HFF-Myc (cell line): Measurements from ENCODE around the gene AMDHD2.

ENCODE experiments used
- DNase-seq: peaks from one replicate; pipeline ENCODE4 v3.0.0-alpha.2; 2011; ENCODE audit warnings: low read depth; ENCODE audit errors: extremely low read depth
- H3K4me3 ChIP-seq: replicated peaks from 2 replicates; pipeline ENCODE4 v1.5.1; 2011; ENCODE audit warnings: low read depth, mild to moderate bottlenecking, control low read depth, low read length
- CTCF ChIP-seq: IDR thresholded peaks from 2 replicates; pipeline ENCODE4 v1.5.1; 2012; ENCODE audit warnings: mild to moderate bottlenecking, low read depth, low read length, control low read depth; ENCODE audit errors: missing control alignments

Gene AMDHD2

GRCh38 chr16:2473446-2473926 is 46.7 kb upstream of the AMDHD2 start:
- peak overlapping the region; percentile 36 for H3K4me3 ChIP-seq
- TF ChIP-seq CTCF = no peak
- DNase-seq = no peak

DNA sequence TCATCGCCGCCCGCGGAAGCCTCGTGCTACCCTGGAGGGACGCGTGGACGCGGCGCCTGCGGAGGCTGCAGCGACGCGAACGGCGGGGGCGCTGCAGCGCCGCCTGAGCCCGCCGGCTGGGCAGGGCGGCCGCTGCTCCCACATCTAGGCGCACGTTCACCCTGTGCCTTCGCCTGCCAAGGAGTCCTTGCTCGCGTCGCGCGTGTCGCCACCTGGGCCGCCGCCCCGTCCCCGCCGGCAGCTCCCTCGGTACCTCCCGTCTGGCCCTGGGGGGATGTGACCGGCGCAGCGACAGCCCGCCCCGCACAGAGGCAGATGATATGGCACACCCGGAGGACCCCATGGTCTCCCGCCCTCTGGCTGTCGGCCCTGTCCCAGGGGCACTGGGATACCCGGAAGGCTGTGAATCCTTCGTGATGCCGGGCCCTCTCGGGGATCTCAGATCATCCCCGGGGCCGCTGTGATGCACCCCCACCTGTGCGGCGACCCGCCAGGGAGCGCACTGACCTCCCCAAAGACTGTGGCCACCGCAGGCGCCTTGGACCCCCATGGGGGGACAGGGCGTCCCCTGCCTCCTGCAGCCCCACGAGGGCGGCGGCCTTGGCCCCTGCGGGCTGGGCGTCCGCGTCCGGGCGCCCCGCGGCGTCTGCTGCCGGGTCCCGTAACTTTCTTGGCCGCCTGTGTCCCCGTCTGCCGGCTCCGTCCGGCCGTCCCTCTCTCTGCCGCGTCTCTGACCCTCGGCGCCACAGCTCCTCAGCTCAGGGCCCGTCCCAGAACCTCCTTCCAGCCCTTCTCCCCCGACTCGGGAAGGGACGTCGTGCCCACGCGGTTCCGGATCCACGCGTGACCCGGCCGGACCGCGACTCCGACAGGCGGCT is 45.9 kb upstream of the AMDHD2 start:
- peak overlapping the region; percentile 85 for H3K4me3 ChIP-seq
- DNase-seq = no peak
- TF ChIP-seq CTCF = no peak

DNA sequence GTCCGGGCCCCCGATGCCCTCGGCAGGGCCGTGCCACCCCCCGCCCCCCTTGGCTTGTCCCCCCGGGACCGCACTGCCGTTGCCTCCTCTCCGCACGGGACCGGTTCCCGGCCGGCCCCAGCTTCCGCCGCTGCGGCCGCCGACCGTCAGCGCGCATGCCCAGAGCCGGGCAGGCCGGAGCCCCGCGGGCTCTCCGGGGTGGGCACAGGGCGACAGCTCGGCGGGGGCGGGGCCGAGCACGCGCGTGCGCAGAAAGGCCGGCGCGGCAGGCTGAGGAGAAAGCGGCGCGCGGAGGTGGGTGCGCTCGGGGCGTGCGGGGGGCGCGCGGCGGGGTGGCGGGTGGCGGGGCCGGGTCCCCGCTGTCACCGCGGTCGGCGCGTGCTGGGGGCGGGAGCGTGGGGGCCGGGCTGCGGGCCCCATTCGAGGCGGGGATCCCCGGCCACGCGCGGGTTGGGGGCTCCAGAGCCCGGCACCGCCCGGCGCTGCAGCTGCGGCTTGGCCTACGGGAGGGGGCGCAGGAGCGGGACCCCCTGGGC is 45.2 kb upstream of the AMDHD2 start, which contains the start of gene TBC1D24:
Gene TBC1D24 (plus strand): TSS at position 251 of the 536 bp plus-strand sequence. CDS start 21,022 bp downstream, outside the sequence.
- no peak for TF ChIP-seq CTCF
- peak within 1 kb of the TSS; percentile 85 for H3K4me3 ChIP-seq
- DNase-seq = no peak

GRCh38 chr16:2475413-2476344 is 44.5 kb upstream of the AMDHD2 start:
- TF ChIP-seq CTCF = no peak
- DNase-seq = no peak
- H3K4me3 ChIP-seq = peak overlapping the region; percentile 85

- peak overlapping the region; percentile 85 for H3K4me3 ChIP-seq
- DNase-seq = no peak
- TF ChIP-seq CTCF = no peak
Observed at GRCh38 chr16:2476345-2476720, 43.8 kb upstream of the AMDHD2 start.

- no peak overlapping the region for H3K4me3 ChIP-seq
- no peak for TF ChIP-seq CTCF
Observed at GRCh38 chr16:2476741-2477140, 43.4 kb upstream of the AMDHD2 start.

More at GRCh38 chr16:2476741-2477140, 43.4 kb upstream of the AMDHD2 start:
- DNase-seq = no peak
